Endodermal cell (in vitro differentiated cells): Measurements from ENCODE around the gene EIF2B5. TPM values are rescaled to one million over a fixed set of nuclear protein-coding genes. Genes with fewer than 3 reads are reported as not detected.

Source experiments
- DNase-seq: peaks from one replicate; pipeline ENCODE4 v3.0.0-alpha.2; 2017
- H3K27ac ChIP-seq: 2 replicates; pipeline ENCODE4 v1.5.1; 2013; ENCODE audit warnings: mild to moderate bottlenecking, low read depth, low read length, moderate library complexity
- H3K27me3 ChIP-seq: 2 replicates; pipeline ENCODE4 v1.6.1; 2013; ENCODE audit warnings: mild to moderate bottlenecking, low read length, moderate library complexity; ENCODE audit not compliant: insufficient read depth, control insufficient read depth, poor library complexity, severe bottlenecking
- H3K36me3 ChIP-seq: 2 replicates; pipeline ENCODE4 v1.7.0; 2013; ENCODE audit warnings: mild to moderate bottlenecking, low read length, moderate library complexity; ENCODE audit not compliant: control insufficient read depth, insufficient read depth
- H3K4me1 ChIP-seq: one replicate; pipeline ENCODE4 v1.7.0; 2013; ENCODE audit warnings: low read length; ENCODE audit not compliant: control insufficient read depth, insufficient read depth
- H3K4me3 ChIP-seq: 2 replicates; pipeline ENCODE4 v1.5.1; 2013; ENCODE audit warnings: mild to moderate bottlenecking, low read length, moderate library complexity
- H3K9ac ChIP-seq: 2 replicates; pipeline ENCODE4 v1.6.1; 2013; ENCODE audit warnings: mild to moderate bottlenecking, low read length, moderate library complexity; ENCODE audit not compliant: poor library complexity, severe bottlenecking; ENCODE audit errors: extremely low read depth
- H3K9me3 ChIP-seq: 2 replicates; pipeline ENCODE4 v1.6.1; 2013; ENCODE audit warnings: mild to moderate bottlenecking, low read length, moderate library complexity; ENCODE audit not compliant: control insufficient read depth
- H3K27ac Mint-ChIP-seq: 2 replicates; pipeline ENCODE4 v1.8.0; 2020; ENCODE audit warnings: mixed read lengths
- H3K27me3 Mint-ChIP-seq: 2 replicates; pipeline ENCODE4 v1.8.0; 2021; ENCODE audit warnings: mild to moderate bottlenecking, mixed read lengths; ENCODE audit not compliant: insufficient read depth
- H3K36me3 Mint-ChIP-seq: 2 replicates; pipeline ENCODE4 v1.8.0; 2020; ENCODE audit warnings: low read depth, mixed read lengths
- H3K4me1 Mint-ChIP-seq: 2 replicates; pipeline ENCODE4 v1.8.0; 2020; ENCODE audit warnings: mixed read lengths
- H3K4me3 Mint-ChIP-seq: 2 replicates; pipeline ENCODE4 v1.8.0; 2020; ENCODE audit warnings: mild to moderate bottlenecking, moderate library complexity, mixed read lengths
- H3K9me3 Mint-ChIP-seq: 2 replicates; pipeline ENCODE4 v1.8.0; 2020; ENCODE audit warnings: mild to moderate bottlenecking, mixed read lengths
- WGBS, 2 experiments: methylation state at CpG; one replicate each; pipeline versions ENCODE4 v1.1.5 to v1.1.7; 2013; ENCODE audit warnings: missing lambda C conversion rate in 2 of 2, mixed read lengths in 1 of 2; ENCODE audit not compliant: insufficient coverage in 1 of 2, insufficient read length in 1 of 2; 5-methylcytosine and 5-hydroxymethylcytosine counted together
- total RNA-seq, 2 donors: library from RNA; stranded (reverse); fragmentation: NEBNext Ultra II Directional in 1 of 2; extraction: Animal tissue kit (Norgen Biotek cat#: 25700) in 1 of 2; gene quantifications; 2 replicates in 1 of 2; 3 replicates in 1 of 2; pipeline ENCODE4 v1.2.1, GENCODE V29; 2021
- TF ChIP-seq, protein P1 (sequence below): fragments of 200-600 bp; sonication (generic); conservative IDR thresholded peaks from 2 replicates; pipeline ENCODE4 v1.5.0; 2021; ENCODE audit warnings: antibody characterized with exemption, mild to moderate bottlenecking

The EIF2B5 gene
- total RNA-seq, 2 donors from 2014 or later: 33.4 to 37.5 TPM

DNA sequence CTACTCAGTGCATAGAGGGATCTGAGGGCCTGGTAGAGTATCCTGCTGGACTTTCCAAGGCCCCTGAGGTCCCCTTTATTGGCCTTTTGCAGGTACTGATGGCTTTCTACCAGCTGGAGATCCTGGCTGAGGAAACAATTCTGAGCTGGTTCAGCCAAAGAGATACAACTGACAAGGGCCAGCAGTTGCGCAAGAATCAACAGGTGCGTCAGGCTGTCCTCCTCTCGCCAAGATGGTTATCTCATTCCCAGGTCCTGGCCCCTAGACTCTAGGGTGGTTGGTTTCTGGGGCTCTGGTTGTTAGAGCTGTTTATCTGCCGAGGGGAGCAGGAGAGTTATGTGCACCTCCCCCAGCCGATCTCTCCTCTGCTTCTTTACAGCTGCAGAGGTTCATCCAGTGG lies 9.3 kb downstream of the EIF2B5 start:
- H3K27me3 ChIP-seq: no peaks in the 10 kb centered on the region
- H3K27ac Mint-ChIP-seq: peak overlapping the region; percentile 30
- no peak overlapping the region for H3K4me3 ChIP-seq
- no peak overlapping the region for H3K9ac ChIP-seq
- no peaks in the 10 kb centered on the region for H3K9me3 Mint-ChIP-seq
- H3K9me3 ChIP-seq: no peaks in the 10 kb centered on the region
- H3K4me3 Mint-ChIP-seq: no peak overlapping the region
- peaks cover 57% of the 10 kb centered on the region for H3K36me3 ChIP-seq
- no peaks in the 10 kb centered on the region for H3K27me3 Mint-ChIP-seq
- no peak for DNase-seq
- no peak overlapping the region for H3K27ac ChIP-seq
- H3K4me1 Mint-ChIP-seq: peaks cover 8% of the 10 kb centered on the region
- H3K36me3 Mint-ChIP-seq: peaks cover 41% of the 10 kb centered on the region
- 79 to 97% methylated on average over 3 to 5 of the region's 5 CpGs for WGBS, 2 experiments
- H3K4me1 ChIP-seq: no peaks in the 10 kb centered on the region
- TF ChIP-seq, protein P1, sequence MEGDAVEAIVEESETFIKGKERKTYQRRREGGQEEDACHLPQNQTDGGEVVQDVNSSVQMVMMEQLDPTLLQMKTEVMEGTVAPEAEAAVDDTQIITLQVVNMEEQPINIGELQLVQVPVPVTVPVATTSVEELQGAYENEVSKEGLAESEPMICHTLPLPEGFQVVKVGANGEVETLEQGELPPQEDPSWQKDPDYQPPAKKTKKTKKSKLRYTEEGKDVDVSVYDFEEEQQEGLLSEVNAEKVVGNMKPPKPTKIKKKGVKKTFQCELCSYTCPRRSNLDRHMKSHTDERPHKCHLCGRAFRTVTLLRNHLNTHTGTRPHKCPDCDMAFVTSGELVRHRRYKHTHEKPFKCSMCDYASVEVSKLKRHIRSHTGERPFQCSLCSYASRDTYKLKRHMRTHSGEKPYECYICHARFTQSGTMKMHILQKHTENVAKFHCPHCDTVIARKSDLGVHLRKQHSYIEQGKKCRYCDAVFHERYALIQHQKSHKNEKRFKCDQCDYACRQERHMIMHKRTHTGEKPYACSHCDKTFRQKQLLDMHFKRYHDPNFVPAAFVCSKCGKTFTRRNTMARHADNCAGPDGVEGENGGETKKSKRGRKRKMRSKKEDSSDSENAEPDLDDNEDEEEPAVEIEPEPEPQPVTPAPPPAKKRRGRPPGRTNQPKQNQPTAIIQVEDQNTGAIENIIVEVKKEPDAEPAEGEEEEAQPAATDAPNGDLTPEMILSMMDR: no peak

DNA sequence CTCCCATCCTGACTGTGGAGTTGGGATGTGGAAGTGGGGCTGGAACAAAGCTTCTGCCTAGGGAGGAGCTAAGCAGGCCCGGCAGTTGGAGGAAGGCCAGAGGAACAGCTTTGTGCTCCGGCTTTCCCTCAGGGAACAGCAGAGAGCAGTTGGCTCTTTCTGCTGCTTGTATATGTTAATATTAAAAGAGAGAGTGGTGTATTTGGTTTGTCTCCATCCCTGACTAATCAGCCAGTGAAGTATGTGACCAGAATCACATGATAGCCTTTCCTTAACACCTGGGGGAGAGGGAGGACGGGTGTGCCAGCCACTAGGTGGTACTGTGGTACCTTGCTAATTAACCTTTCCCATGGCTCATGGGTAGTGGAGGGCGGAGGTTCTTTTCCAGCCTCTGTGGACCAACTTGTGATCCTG lies 10.0 kb downstream of the EIF2B5 start:
- Histone ChIP-seq H3K9ac (no peak overlapping the region), H3K27me3 (no peaks in the 10 kb centered on the region), H3K27ac (no peak overlapping the region), H3K36me3 (peaks cover 54% of the 10 kb centered on the region), H3K4me3 (no peak overlapping the region), H3K9me3 (no peaks in the 10 kb centered on the region), H3K4me1 (no peaks in the 10 kb centered on the region)
- peak; percentile 86 for DNase-seq
- 81 to 94% methylated on average over 3 to 4 of the region's 4 CpGs for WGBS, 2 experiments
- Mint-ChIP-seq H3K4me1 (peaks cover 8% of the 10 kb centered on the region), H3K4me3 (no peak overlapping the region), H3K27me3 (no peaks in the 10 kb centered on the region), H3K36me3 (peaks cover 38% of the 10 kb centered on the region), H3K9me3 (no peaks in the 10 kb centered on the region), H3K27ac (peak overlapping the region; percentile 56)
- TF ChIP-seq, protein P1: peak; percentile 79

DNA sequence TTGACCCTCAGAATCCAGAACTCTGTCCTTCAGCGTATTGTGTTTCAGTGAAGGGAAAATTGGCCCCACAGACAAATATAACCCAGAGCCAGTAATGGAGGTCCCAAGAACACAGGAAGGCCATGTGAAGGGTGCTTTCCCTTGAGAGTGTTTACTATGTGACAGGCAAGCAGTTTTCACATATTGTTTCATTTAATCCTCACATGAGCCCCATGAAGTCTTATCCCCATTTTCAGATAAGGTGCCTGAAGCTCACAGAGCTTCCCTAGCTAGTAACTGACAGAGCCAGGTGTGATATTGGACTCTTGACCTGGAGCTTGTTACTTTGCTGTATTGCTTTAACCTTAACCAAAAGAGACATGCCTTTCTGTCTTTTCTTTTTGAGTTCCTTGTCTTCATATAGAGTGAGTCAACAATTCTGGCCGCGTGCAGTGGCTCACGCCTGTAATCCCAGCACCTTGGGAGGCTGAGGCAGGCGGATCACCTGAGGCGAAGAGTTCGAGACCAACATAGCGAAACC lies 10.7 kb downstream of the EIF2B5 start:
- H3K9ac ChIP-seq: no peak overlapping the region
- H3K27me3 Mint-ChIP-seq: no peaks in the 10 kb centered on the region
- H3K4me1 ChIP-seq: no peaks in the 10 kb centered on the region
- H3K27ac ChIP-seq: no peak overlapping the region
- H3K4me1 Mint-ChIP-seq: peaks cover 8% of the 10 kb centered on the region
- no peak overlapping the region for H3K4me3 Mint-ChIP-seq
- H3K4me3 ChIP-seq: no peak overlapping the region
- H3K27me3 ChIP-seq: no peaks in the 10 kb centered on the region
- TF ChIP-seq, protein P1: no peak
- no peak for DNase-seq
- peak overlapping the region; percentile 56 for H3K27ac Mint-ChIP-seq
- 85 to 94% methylated on average over 8 of the region's 8 CpGs for WGBS, 2 experiments
- H3K36me3 ChIP-seq: peaks cover 47% of the 10 kb centered on the region
- H3K36me3 Mint-ChIP-seq: peaks cover 31% of the 10 kb centered on the region
- no peaks in the 10 kb centered on the region for H3K9me3 ChIP-seq
- no peaks in the 10 kb centered on the region for H3K9me3 Mint-ChIP-seq
